Loucy (cell line): Measurements from ENCODE around the gene DNAH5.

Experiments used
- EZH2phosphoT487 ChIP-seq: fragments of 200-600 bp; IDR thresholded peaks from 2 replicates; pipeline ENCODE4 v1.6.1; 2018; ENCODE audit warnings: antibody characterized with exemption, mild to moderate bottlenecking, moderate library complexity, borderline replicate concordance
- TF ChIP-seq, protein P1 (sequence below): fragments of 200-600 bp; sonication (generic); conservative IDR thresholded peaks from 2 replicates; pipeline ENCODE4 v1.5.1; 2014; ENCODE audit warnings: mild to moderate bottlenecking, antibody characterized with exemption, low read length

DNA sequence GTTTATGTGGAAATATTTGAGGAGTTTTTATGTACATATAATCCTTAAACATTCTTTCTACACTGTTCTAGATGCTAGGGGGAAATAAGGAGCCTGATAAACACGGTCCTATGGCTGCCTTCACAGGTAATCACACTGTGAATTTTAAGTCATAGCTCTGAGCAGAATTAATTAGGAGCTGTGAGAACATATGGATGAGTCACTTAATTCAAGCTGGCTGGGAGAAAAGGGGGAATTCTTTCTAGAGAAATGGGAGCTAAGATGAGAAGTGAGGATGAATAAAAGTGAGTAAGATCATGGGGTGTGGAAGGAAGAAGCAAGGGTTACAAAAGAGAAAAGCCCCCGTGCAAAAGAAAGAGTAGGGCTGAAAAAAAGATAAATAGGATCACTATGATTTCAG lies 290.8 kb downstream of the DNAH5 start:
- TF ChIP-seq, protein P1, sequence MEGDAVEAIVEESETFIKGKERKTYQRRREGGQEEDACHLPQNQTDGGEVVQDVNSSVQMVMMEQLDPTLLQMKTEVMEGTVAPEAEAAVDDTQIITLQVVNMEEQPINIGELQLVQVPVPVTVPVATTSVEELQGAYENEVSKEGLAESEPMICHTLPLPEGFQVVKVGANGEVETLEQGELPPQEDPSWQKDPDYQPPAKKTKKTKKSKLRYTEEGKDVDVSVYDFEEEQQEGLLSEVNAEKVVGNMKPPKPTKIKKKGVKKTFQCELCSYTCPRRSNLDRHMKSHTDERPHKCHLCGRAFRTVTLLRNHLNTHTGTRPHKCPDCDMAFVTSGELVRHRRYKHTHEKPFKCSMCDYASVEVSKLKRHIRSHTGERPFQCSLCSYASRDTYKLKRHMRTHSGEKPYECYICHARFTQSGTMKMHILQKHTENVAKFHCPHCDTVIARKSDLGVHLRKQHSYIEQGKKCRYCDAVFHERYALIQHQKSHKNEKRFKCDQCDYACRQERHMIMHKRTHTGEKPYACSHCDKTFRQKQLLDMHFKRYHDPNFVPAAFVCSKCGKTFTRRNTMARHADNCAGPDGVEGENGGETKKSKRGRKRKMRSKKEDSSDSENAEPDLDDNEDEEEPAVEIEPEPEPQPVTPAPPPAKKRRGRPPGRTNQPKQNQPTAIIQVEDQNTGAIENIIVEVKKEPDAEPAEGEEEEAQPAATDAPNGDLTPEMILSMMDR = no peak
- TF ChIP-seq EZH2phosphoT487 = no peak
